Fibroblast of lung (primary cell): ENCODE results near the gene PRDM16.

ENCODE experiments used
- CTCF ChIP-seq, 2 donors: IDR thresholded peaks in 1 of 2; conservative IDR thresholded peaks in 1 of 2; 1 replicate in 1 of 2; 2 replicates in 1 of 2; pipeline ENCODE4 v1.5.1; 2011 to 2012; ENCODE audit warnings: low read length in 2 of 2, control low read depth in 1 of 2, inconsistent platforms in 1 of 2, low read depth in 1 of 2, mild to moderate bottlenecking in 1 of 2
- EZH2 ChIP-seq: IDR thresholded peaks from 2 replicates; pipeline ENCODE4 v1.5.1; 2012; ENCODE audit warnings: low read length, control low read depth, mild to moderate bottlenecking; ENCODE audit errors: missing control alignments

- TF ChIP-seq CTCF (conservative IDR thresholded peaks at IDR 0.05 in 1 of 2, IDR thresholded peaks at IDR 0.05 in 1 of 2; ENCODE audit: low read depth in 1 of 2, low read length in 2 of 2) = no peak
- TF ChIP-seq EZH2 = no peak
Observed at GRCh38 chr1:3405974-3406867, 337.2 kb downstream of the PRDM16 start.
